Lower lobe of right lung (tissue), 2 donors: ENCODE results near the gene DCAF8. TPM values are rescaled to one million over a fixed set of nuclear protein-coding genes. Genes with fewer than 3 reads are reported as not detected.

Source experiments
- ATAC-seq, 2 donors: fragments of 200-7000 bp; cut with Tn5 transposase; one replicate each; pipeline ENCODE4 v1.9.1; 2020 to 2022; ENCODE audit warnings: mild to moderate bottlenecking in 2 of 2, moderate library complexity in 2 of 2
- DNase-seq: peaks from one replicate; pipeline ENCODE4 v3.0.0-alpha.2; 2020
- H3K27ac ChIP-seq: fragments of 200-600 bp; one replicate; pipeline ENCODE4 v1.8.0; 2022
- H3K27me3 ChIP-seq: fragments of 200-600 bp; one replicate; pipeline ENCODE4 v1.8.0; 2022; ENCODE audit warnings: low read depth
- H3K36me3 ChIP-seq: fragments of 200-600 bp; one replicate; pipeline ENCODE4 v1.8.0; 2022; ENCODE audit warnings: mild to moderate bottlenecking
- H3K4me1 ChIP-seq: fragments of 200-600 bp; one replicate; pipeline ENCODE4 v1.8.0; 2022
- H3K4me3 ChIP-seq: fragments of 200-600 bp; one replicate; pipeline ENCODE4 v1.8.0; 2022; ENCODE audit warnings: mild to moderate bottlenecking
- H3K9me3 ChIP-seq: fragments of 200-600 bp; one replicate; pipeline ENCODE4 v1.8.0; 2022
- CTCF ChIP-seq: fragments of 200-600 bp; IDR thresholded peaks from one replicate; pipeline ENCODE4 v1.8.0; 2022; ENCODE audit warnings: antibody characterized with exemption, mild to moderate bottlenecking
- intact Hi-C: fragments of 100-400 bp; cut with DNase I; formaldehyde crosslinking; loops from one replicate; pipeline ENCODE4 v1.11.0; 2022
- total RNA-seq: library from RNA; stranded (reverse); fragmentation: NEBNext Ultra II Directional; extraction: Animal tissue kit (Norgen Biotek cat#: 25700); gene quantifications from one replicate; pipeline ENCODE4 v1.2.1, GENCODE V29; 2021
- donor health status: DM: no; HTN: yes; CAD: no; lungs with severe emphysema.

The DCAF8 gene
- total RNA-seq, 1 donor from 2014 or later = 114 TPM

GRCh38 chr1:160186246-160186645, 76.1 kb downstream of the DCAF8 start:
- Histone ChIP-seq H3K4me3 (no peak overlapping the region), H3K36me3 (no peaks in the 10 kb centered on the region), H3K4me1 (no peaks in the 10 kb centered on the region), H3K9me3 (no peaks in the 10 kb centered on the region), H3K27me3 (no peaks in the 10 kb centered on the region), H3K27ac (no peak overlapping the region)
- DNase-seq = no peak
- intact Hi-C loops = no loop called here
- no peak for ATAC-seq
- TF ChIP-seq CTCF = no peak

GRCh38 chr1:160179336-160179735, 83.0 kb downstream of the DCAF8 start:
- Histone ChIP-seq H3K4me1 (no peaks in the 10 kb centered on the region), H3K4me3 (no peak overlapping the region), H3K9me3 (no peaks in the 10 kb centered on the region), H3K36me3 (no peaks in the 10 kb centered on the region), H3K27me3 (no peaks in the 10 kb centered on the region), H3K27ac (no peak overlapping the region)
- DNase-seq (no peak), ATAC-seq (no peak)
- intact Hi-C loops = no loop called here
- TF ChIP-seq CTCF = no peak

- Histone ChIP-seq H3K27ac (no peak overlapping the region), H3K36me3 (no peaks in the 10 kb centered on the region), H3K4me1 (no peaks in the 10 kb centered on the region), H3K9me3 (no peaks in the 10 kb centered on the region), H3K27me3 (no peaks in the 10 kb centered on the region), H3K4me3 (no peak overlapping the region)
- no peak for ATAC-seq
- no peak for DNase-seq
- intact Hi-C loops = no loop called here
- TF ChIP-seq CTCF = no peak
Observed at GRCh38 chr1:160178731-160179130, 83.6 kb downstream of the DCAF8 start.

GRCh38 chr1:160177667-160178066, 84.7 kb downstream of the DCAF8 start:
- no peak for TF ChIP-seq CTCF
- intact Hi-C loops = no loop called here
- DNase-seq = no peak
- no peaks in the 10 kb centered on the region for H3K4me1 ChIP-seq
- no peak overlapping the region for H3K27ac ChIP-seq
- no peak for ATAC-seq
- no peak overlapping the region for H3K4me3 ChIP-seq
- H3K27me3 ChIP-seq = no peaks in the 10 kb centered on the region
- no peaks in the 10 kb centered on the region for H3K36me3 ChIP-seq
- no peaks in the 10 kb centered on the region for H3K9me3 ChIP-seq

- intact Hi-C loops = no loop called here
- no peak for ATAC-seq
- H3K4me1 ChIP-seq = no peaks in the 10 kb centered on the region
- H3K36me3 ChIP-seq = no peaks in the 10 kb centered on the region
- H3K27ac ChIP-seq = no peak overlapping the region
- H3K27me3 ChIP-seq = no peaks in the 10 kb centered on the region
- no peaks in the 10 kb centered on the region for H3K9me3 ChIP-seq
- no peak for DNase-seq
- no peak overlapping the region for H3K4me3 ChIP-seq
- TF ChIP-seq CTCF = no peak
Observed at GRCh38 chr1:160177231-160177630, 85.1 kb downstream of the DCAF8 start.

GRCh38 chr1:160171980-160172379, 90.4 kb downstream of the DCAF8 start:
- no peaks in the 10 kb centered on the region for H3K4me1 ChIP-seq
- no peak overlapping the region for H3K4me3 ChIP-seq
- H3K27me3 ChIP-seq = no peaks in the 10 kb centered on the region
- no peak overlapping the region for H3K27ac ChIP-seq
- DNase-seq (no peak), ATAC-seq (no peak)
- intact Hi-C loops = no loop called here
- H3K36me3 ChIP-seq = no peaks in the 10 kb centered on the region
- H3K9me3 ChIP-seq = no peaks in the 10 kb centered on the region
- no peak for TF ChIP-seq CTCF
